HTR-8/SVneo (cell line): Measurements from ENCODE around the gene SIRT2.
A peak's percentile ranks its signal among the peaks of the same experiment; 100 is the strongest.
"Not testable (repeated sequence)": the region's sequence is repeated elsewhere in the genome, so short reads cannot be mapped to it uniquely, and the experiment has no call there.

Source experiments
- DNase-seq: peaks from one replicate; pipeline ENCODE4 v3.0.0; 2011; ENCODE audit warnings: low spot score, mixed read lengths; ENCODE audit not compliant: insufficient read length
- FAIRE-seq: peaks from 2 replicates; lab custom pipeline; 2011; peaks lifted over from hg19 to GRCh38; lab: Jason Lieb, UNC

Gene SIRT2

DNA sequence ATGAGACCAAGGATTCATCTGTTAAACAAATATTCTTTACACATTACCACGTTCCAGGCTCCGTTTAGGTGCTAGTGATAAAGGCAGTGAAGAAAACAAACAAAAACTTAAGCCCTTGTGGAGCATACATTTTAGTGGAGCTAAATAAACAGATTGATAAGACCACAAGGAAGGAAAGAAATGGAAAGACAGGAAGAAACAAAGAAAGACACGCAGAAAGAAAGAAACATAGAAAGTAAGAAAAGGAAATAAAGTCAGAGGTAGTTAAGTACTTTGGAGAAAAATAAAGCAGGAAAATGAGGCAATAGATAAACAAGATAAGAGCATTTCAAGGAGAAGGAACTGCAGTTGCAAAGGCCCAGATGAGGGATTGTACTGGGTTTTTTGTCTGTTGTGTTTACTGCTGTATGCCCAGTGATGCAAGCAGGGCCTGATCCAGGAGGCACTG is 1.3 kb upstream of the SIRT2 start:
- FAIRE-seq = no peak
- DNase-seq = no peak

DNA sequence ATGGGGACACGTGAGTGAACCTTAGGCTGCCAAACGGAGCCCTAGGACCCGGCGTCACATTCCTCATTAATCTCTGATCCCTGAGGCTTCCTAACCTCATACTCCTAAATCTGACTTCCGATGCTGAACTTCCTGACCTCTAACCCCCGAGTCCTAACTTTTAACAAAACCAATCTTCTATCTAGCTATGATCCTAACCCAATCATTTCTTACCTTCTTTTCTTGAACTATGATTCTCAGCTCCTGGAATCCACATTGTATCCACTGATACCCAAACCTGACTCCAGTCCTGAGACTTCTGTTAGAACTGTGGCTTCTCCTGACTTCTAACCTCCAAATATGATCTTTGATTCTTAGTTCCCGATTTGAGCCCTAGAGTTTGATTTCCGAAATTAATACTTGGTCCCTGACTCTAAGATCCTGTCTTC is 798 bp upstream of the SIRT2 start:
- FAIRE-seq = no peak
- DNase-seq = peak; percentile 17

DNA sequence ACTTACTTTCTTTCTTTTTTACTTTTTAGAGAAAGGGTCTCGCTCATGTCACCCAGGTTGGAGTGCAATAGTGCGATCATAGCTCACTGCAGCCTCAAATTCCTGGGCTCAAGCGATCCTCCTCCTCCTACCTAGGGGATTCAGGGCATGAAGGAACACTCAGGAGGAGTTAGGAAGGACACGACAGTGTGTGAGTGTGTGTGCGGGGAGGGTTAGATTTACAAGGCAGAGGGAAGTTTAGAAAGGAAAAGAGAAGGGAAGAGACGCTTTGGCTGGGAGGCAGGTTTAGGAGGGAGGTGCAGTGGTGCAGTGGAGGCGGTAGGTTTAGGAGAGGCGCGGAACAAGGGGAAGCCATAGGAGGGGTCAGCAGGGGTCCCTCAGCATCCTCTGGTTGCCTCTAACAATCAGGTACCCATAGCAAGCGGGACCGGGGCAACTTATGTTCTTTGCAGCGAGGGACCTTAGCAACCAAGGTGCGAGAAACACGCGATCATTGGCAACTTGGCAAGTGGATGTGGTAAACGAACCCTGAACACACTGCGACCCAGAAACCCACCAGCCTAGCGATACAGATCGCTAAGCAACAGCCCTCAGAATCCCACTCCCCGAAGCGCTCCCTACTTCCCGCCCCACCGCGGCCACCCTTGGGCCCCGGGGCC is 501 bp downstream of the SIRT2 start:
- FAIRE-seq (no peak), DNase-seq (peak; percentile 13)

GRCh38 chr19:38894968-38895367 is 4.5 kb downstream of the SIRT2 start:
- FAIRE-seq (no peak), DNase-seq (no peak)

- no peak for DNase-seq
- no peak for FAIRE-seq
These were observed 6.1 kb downstream of the SIRT2 start for GRCh38 chr19:38893341-38893771.

DNA sequence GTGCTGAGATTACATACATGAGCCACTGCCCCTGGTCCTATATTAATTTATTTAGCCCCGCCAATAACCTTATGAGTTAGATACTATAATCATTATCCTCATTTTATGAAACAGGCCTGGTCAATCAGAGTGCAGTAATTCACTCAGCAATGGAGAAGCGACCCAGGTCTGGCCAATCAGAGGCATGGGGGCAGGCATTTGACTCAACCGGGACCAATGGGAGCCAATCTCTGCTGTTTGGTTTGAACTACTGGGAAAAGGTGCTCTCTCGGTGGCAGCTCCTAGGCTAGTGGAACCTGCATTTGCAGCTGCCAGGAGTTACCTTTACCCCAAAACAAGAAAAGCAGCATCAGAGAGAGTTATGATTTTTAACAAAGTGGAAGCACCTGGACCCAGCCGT is 6.6 kb downstream of the SIRT2 start:
- FAIRE-seq = no peak
- DNase-seq = no peak

DNA sequence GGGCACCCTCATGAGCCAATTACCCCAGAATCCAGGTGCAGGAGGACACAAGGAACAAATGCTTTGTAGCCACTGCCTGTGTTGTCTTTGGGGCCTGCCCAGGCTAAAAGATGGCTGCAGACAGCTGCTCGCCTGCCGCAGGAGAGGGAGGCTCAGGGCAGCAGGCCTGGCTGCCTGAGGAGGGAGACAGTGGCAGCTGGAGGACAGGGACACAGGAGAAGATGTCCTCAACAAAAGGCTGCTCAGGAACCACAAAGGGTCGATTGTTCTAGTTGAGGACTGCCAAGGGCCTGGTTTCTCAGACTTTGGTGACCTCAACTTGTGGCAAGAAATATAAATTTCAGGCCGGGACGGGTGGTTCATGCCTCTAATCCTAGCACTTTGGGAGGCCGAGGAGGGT is 7.6 kb downstream of the SIRT2 start:
- FAIRE-seq = no peak

DNA sequence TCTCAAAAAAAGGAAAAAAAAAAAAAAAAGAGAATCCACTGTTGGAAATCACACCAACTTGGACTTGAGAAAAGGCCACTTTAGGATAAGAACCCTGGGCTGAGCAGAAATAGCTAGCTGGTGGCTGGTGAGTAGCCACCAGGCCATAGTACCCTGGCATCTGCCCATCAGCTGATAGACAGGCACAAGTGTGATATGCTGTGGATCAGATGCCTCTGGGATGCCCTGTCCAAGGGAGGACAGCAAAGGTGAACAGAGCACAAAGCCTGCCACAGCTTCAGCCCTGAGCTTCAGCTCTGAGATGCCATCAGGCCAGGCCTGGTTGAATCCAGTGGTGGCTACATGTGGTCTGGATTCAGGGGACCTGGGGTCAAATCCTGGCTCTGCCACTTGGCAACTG is 8.7 kb downstream of the SIRT2 start:
- no peak for FAIRE-seq

More for the DNA sequence above, 7.6 kb downstream of the SIRT2 start:
- DNase-seq = no peak

DNA sequence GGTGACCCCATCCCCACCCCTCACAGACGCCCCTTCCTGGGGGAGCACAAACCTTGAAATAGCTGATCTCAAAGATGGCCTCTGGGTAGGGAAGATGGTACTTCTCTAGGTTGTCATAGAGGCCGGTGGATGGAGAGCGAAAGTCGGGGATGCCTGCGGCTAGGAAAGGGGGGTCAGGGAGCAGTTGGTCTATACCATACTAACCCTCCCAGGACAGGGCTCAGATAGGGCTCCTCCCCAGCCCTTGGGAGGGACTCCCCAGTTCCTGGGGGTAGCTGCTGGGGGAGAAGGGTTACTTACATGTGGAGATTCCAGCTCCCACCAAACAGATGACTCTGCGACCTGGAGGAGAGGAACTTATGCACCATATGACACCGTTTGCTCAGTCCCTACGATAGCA is 9.6 kb downstream of the SIRT2 start:
- no peak for FAIRE-seq

More for the DNA sequence above, 8.7 kb downstream of the SIRT2 start:
- DNase-seq = no peak

DNA sequence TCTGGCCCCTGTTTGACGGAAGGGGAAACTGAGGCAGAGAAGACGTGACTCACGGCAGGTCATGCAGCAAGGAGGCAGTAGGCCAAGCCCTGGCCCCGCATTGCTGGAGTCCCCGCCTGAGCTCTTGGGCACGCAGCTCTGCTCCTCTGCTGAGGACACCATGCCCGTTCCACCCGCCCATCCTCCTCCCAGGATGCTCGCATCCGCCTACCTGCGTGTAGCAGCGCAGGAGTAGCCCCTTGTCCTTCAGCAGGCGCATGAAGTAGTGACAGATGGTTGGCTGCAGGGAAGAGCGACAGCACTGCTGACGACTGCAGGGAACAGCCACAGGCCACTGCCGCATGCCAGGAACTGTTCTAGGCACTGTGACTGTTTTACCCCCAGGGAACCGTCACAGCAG is 10.5 kb downstream of the SIRT2 start:
- FAIRE-seq (no peak), DNase-seq (no peak)

More for the DNA sequence above, 9.6 kb downstream of the SIRT2 start:
- DNase-seq = no peak

GRCh38 chr19:38884691-38885090 is 14.7 kb downstream of the SIRT2 start:
- FAIRE-seq, DNase-seq: not testable (repeated sequence)

DNA sequence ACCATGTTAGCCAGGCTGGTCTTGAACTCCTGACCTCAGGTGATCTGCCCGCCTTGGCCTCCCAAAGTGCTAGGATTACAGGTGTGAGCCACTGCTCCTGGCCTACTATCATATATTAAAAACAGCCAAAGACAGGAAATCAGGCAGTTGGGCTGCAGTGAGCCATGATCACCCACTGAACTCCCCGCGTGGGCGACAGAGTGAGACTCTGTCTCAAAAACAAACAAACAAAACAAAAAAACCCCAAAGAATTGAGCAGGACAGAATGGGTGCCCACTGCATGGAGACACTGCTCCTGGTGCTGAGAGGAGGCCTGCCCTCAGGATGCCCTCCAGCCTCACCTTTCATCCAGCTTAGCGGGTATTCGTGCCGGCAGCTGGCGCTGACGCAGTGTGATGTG is 16.1 kb downstream of the SIRT2 start:
- FAIRE-seq (no peak), DNase-seq (no peak)

GRCh38 chr19:38880882-38881609 is 18.4 kb downstream of the SIRT2 start:
- DNase-seq (no peak), FAIRE-seq (no peak)

DNA sequence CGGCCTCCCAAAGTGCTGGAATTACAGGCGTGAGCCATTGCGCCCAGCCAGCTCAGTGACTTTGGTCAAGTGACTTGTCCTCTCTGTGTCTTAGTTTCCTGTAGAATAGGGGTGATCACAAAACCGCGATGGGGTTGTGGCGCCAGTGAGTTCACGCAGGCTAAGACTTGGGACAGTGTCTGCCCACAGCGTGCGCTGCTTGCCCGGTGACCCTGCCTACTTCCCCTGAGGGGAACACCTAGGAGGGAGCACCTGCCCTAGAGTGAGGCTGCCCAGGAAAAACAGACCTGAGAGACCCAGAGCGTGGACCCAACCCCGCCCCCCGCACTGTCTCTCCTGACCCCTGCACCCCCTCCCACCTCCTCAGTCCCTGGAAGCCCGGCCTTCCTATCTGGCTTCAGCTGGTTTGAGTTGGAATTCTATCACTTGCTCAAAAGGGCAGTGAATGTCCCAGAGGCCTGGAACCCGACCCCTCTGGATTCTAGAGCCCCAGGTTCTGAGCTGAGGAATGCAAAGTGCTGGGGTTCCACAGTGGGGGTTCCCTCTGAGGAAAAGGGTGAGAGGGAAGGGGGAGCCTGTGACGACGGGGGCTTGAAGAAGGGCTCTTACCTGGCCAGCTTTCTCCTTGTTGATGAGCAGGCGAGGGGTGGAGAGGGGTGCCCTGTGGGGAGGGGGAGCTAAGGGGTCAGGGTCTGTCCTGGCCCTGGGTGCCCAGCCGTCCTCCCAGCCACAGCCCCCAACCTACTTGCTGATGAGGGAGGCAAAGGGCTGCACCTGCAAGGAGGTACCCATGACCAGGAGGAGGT is 19.1 kb downstream of the SIRT2 start:
- no peak for FAIRE-seq
- no peak for DNase-seq

GRCh38 chr19:38879400-38879751 is 20.0 kb downstream of the SIRT2 start:
- DNase-seq (no peak), FAIRE-seq (no peak)

DNA sequence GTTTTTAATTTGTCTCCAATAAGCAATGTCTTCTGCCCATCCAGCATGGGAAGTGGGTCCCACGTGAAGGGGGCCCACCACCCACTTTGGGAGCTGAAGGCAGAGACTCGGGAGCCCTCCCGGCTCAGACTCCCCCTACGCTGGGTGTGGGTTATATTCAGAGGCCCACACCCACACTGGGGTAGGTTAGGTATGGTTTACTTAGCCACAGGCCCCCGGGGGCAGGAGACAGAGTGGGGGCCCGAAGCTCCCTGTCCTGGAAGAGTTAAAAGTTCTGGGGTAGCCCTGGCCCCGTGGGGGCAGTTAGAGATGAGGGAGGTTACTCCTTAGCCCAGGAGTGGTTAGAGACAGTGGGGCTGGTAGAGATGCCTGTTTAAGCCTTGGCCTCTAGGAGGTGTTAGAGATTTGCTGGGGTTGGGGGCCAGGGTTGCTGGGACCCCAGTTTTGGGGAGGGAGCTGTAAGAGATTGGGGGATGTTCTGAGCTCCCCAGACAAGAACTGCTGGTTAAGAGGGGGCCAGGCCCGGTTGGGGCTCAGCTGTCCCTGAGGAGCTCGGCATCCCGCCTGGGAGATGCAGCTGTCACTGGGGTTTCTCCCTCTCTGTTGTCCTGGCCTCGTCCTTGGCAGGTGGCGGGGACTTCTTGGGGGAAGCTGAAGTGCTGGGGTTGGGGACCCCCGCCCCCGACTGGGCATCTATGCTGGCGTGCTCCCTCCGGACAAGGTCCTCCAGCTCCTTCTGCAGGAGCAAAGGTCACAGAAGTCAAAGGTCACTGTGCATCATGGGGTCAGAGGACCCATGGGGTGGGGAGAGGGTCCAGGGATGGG is 20.6 kb downstream of the SIRT2 start:
- FAIRE-seq (no peak), DNase-seq (no peak)

GRCh38 chr19:38877781-38878574 is 21.4 kb downstream of the SIRT2 start, which contains the start of gene RINL:
Gene RINL, minus strand, starts transcription at chr19:38878275. Its CDS starts 1,533 bp downstream, at chr19:38876742.
- FAIRE-seq (no peak), DNase-seq (no peak)

DNA sequence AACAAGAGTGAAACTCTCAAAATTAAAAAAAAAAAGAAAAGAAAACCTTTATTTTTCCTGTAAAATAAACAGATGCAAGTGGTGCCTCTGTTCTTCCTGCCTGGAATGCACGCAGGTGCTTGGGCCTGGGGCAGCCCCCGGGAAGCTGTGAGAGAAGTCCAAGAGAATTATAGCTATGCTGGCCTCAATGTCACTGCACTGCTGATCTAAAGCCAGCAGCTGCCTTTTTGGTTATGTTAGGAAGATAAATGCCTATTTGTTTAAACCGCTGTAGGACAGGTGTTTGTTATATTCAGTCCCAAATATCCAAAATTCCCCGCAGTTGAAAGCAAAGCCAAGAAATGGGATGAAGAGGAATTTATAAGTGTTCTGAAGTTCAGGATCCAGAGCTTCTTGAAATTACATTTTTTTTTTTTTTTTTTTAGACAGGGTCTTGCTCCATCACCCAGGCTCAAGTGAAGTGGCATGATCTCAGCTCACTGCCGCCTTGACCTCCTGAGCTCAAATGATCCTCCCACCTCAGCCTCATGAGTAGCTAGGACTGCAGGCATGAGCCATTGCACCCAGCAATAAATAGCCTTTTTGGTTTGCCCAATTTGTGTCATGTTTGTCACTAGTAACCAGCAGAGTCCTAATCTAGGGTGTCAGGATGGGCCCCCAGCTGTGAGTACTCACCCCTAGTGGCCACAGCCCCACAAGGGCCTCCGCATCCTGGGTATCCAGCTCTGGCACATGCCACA is 23.6 kb downstream of the SIRT2 start:
- FAIRE-seq = no peak
- no peak for DNase-seq
